OCI-LY1 (cell line): Measurements from ENCODE around the gene PSORS1C1.

Source experiments
- H2AFZ ChIP-seq: fragments of 200-600 bp; sonication (generic), shearing (Covaris generic); 2 replicates; pipeline ENCODE4 v1.6.0; 2014; ENCODE audit warnings: antibody characterized with exemption, mild to moderate bottlenecking, low read length
- H3F3A ChIP-seq: fragments of 200-600 bp; sonication (generic), shearing (Covaris generic); 2 replicates; pipeline ENCODE4 v1.6.0; 2014; ENCODE audit warnings: mild to moderate bottlenecking, antibody characterized with exemption, low read length, moderate library complexity; ENCODE audit not compliant: insufficient read depth
- H3K27ac ChIP-seq: fragments of 200-600 bp; sonication (generic); 2 replicates; pipeline ENCODE4 v1.5.1; 2014; ENCODE audit warnings: low read length, mixed run types, mild to moderate bottlenecking, low read depth; ENCODE audit not compliant: poor library complexity, severe bottlenecking
- H3K27me3 ChIP-seq: fragments of 200-600 bp; sonication (generic); 2 replicates; pipeline ENCODE4 v1.6.0; 2014; ENCODE audit warnings: antibody characterized with exemption, mild to moderate bottlenecking, low read length, moderate library complexity; ENCODE audit not compliant: insufficient read depth
- H3K36me3 ChIP-seq: fragments of 200-600 bp; sonication (generic); 2 replicates; pipeline ENCODE4 v1.6.1; 2014; ENCODE audit warnings: mild to moderate bottlenecking, antibody characterized with exemption, low read length, moderate library complexity, mixed read lengths; ENCODE audit not compliant: insufficient read depth
- H3K4me1 ChIP-seq: fragments of 200-600 bp; sonication (generic); 2 replicates; pipeline ENCODE4 v1.5.1; 2014; ENCODE audit warnings: mild to moderate bottlenecking, low read length, moderate library complexity; ENCODE audit not compliant: insufficient read depth, severe bottlenecking
- H3K4me2 ChIP-seq: fragments of 200-600 bp; sonication (generic), shearing (Covaris generic); 2 replicates; pipeline ENCODE4 v1.6.1; 2014; ENCODE audit warnings: low read length
- H3K4me3 ChIP-seq: fragments of 200-600 bp; sonication (generic); 2 replicates; pipeline ENCODE4 v1.5.1; 2014; ENCODE audit warnings: low read length, low read depth, mild to moderate bottlenecking, mixed read lengths; ENCODE audit not compliant: poor library complexity, severe bottlenecking
- H3K79me2 ChIP-seq: fragments of 200-600 bp; shearing (Covaris generic); 2 replicates; pipeline ENCODE4 v1.6.1; 2016; ENCODE audit warnings: mixed run types, low read length, mixed read lengths; ENCODE audit not compliant: insufficient read depth
- H3K9ac ChIP-seq: fragments of 200-600 bp; sonication (generic), shearing (Covaris generic); 2 replicates; pipeline ENCODE4 v1.6.1; 2014; ENCODE audit warnings: mild to moderate bottlenecking, low read length, mixed read lengths
- H3K9me2 ChIP-seq: fragments of 200-600 bp; sonication (generic), shearing (Covaris generic); 2 replicates; pipeline ENCODE4 v1.6.1; 2014; ENCODE audit warnings: low read depth, mild to moderate bottlenecking, low read length, mixed read lengths
- H3K9me3 ChIP-seq: fragments of 200-600 bp; shearing (Covaris generic); 2 replicates; pipeline ENCODE4 v1.6.1; 2014; ENCODE audit warnings: low read length, mixed read lengths
- H4K20me1 ChIP-seq: fragments of 200-600 bp; sonication (generic), shearing (Covaris generic); 2 replicates; pipeline ENCODE4 v1.6.0; 2016; ENCODE audit warnings: mild to moderate bottlenecking, low read length; ENCODE audit not compliant: insufficient read depth
- EZH2 ChIP-seq: fragments of 200-600 bp; sonication (generic), shearing (Covaris generic); IDR thresholded peaks from 2 replicates; pipeline ENCODE4 v1.8.0; 2017; ENCODE audit warnings: borderline replicate concordance, mixed run types, mild to moderate bottlenecking, antibody characterized with exemption, low read length, moderate library complexity, mixed read lengths
- TF ChIP-seq, protein P1 (sequence below): fragments of 200-600 bp; sonication (generic), shearing (Covaris generic); IDR thresholded peaks from 2 replicates; pipeline ENCODE4 v1.5.1; 2017; ENCODE audit warnings: mild to moderate bottlenecking, antibody characterized with exemption, low read length, moderate library complexity, mixed read lengths

Gene PSORS1C1

DNA sequence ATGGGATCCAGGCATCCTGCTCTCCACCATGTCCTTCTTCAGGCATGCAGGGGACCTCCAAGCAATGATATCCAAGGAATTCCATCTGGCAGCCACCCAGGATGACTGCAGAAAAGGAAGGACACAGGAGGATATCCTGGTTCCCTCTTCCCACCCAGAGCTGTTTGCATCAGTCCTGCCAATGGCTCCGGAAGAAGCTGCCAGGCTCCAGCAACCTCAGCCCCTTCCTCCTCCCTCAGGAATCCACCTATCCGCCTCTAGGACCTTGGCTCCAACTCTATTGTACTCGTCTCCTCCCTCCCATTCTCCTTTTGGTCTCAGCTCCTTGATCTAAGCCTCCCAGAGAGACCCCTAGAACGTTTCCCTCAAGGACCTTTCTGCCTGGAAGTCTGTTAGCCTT is 25.0 kb downstream of the PSORS1C1 start:
- Histone ChIP-seq H2AFZ (no peak overlapping the region), H3K4me2 (no peak overlapping the region), H3K27ac (no peak overlapping the region), H3K9me3 (no peaks in the 10 kb centered on the region), H3K79me2 (no peaks in the 10 kb centered on the region), H4K20me1 (no peaks in the 10 kb centered on the region), H3K9me2 (no peaks in the 10 kb centered on the region), H3K9ac (no peak overlapping the region), H3K4me1 (peaks cover 7% of the 10 kb centered on the region), H3K4me3 (no peak overlapping the region), H3F3A (no peaks in the 10 kb centered on the region), H3K36me3 (peaks cover 19% of the 10 kb centered on the region), H3K27me3 (0 out of 2 replicates have a peak, but pooled peaks cover 2% of the 10 kb centered on the region)
- TF ChIP-seq, protein P1, sequence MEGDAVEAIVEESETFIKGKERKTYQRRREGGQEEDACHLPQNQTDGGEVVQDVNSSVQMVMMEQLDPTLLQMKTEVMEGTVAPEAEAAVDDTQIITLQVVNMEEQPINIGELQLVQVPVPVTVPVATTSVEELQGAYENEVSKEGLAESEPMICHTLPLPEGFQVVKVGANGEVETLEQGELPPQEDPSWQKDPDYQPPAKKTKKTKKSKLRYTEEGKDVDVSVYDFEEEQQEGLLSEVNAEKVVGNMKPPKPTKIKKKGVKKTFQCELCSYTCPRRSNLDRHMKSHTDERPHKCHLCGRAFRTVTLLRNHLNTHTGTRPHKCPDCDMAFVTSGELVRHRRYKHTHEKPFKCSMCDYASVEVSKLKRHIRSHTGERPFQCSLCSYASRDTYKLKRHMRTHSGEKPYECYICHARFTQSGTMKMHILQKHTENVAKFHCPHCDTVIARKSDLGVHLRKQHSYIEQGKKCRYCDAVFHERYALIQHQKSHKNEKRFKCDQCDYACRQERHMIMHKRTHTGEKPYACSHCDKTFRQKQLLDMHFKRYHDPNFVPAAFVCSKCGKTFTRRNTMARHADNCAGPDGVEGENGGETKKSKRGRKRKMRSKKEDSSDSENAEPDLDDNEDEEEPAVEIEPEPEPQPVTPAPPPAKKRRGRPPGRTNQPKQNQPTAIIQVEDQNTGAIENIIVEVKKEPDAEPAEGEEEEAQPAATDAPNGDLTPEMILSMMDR: no peak
- TF ChIP-seq EZH2: no peak

DNA sequence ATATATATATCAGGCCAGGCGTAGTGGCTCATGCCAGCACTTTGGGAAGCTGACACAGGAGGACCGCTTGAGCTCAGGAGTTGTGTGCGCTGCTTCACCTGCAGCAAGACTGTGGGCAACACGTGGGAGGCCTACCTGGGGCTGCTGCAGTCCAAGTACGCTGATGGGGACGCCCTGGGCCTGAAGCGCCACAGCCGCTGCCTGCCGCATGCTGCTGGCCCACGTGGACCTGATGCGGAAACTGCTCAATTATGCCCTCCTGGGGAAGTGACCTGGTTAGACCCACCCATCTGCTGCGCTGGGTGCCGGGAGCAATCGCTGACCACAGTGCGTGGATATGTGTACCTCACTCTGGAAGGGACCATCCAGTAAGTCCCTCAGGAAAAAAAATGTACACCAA is 26.0 kb downstream of the PSORS1C1 start:
- H3K9me3 ChIP-seq: no peaks in the 10 kb centered on the region
- H3K4me2 ChIP-seq: no peak overlapping the region
- TF ChIP-seq, protein P1: no peak
- H3K4me3 ChIP-seq: no peak overlapping the region
- no peaks in the 10 kb centered on the region for H3K27me3 ChIP-seq
- H3F3A ChIP-seq: no peaks in the 10 kb centered on the region
- peaks cover 26% of the 10 kb centered on the region for H3K36me3 ChIP-seq
- H4K20me1 ChIP-seq: no peaks in the 10 kb centered on the region
- H3K4me1 ChIP-seq: peaks cover 7% of the 10 kb centered on the region
- no peaks in the 10 kb centered on the region for H3K9me2 ChIP-seq
- H2AFZ ChIP-seq: no peak overlapping the region
- H3K79me2 ChIP-seq: no peaks in the 10 kb centered on the region
- no peak overlapping the region for H3K27ac ChIP-seq
- H3K9ac ChIP-seq: no peak overlapping the region

DNA sequence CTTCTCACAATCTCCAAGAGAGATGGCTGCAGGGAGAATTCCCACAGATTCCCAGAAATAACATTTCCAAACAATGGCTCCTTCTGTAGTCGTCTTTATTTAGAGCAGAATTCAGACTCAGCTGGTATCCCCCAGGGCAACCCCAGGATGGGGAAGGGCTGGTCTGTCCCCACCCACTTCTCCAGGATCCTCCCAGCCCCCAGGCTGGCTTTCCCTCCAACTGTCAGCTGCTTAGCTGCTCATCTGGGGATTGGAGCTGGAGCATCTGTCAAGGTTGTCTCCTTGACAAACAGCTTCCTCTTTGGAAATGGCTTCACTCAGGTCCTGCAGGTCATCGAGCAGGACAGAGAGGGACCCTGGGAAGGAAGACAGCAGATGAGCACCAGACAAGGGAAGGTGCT is 27.8 kb downstream of the PSORS1C1 start:
- H3K27ac ChIP-seq: no peak overlapping the region
- no peak overlapping the region for H3K9ac ChIP-seq
- peaks cover 7% of the 10 kb centered on the region for H3K4me1 ChIP-seq
- H3K36me3 ChIP-seq: peaks cover 32% of the 10 kb centered on the region
- no peaks in the 10 kb centered on the region for H3K9me2 ChIP-seq
- no peaks in the 10 kb centered on the region for H3K27me3 ChIP-seq
- H3F3A ChIP-seq: no peaks in the 10 kb centered on the region
- no peak overlapping the region for H3K4me2 ChIP-seq
- H2AFZ ChIP-seq: no peak overlapping the region
- H3K4me3 ChIP-seq: no peak overlapping the region
- H3K79me2 ChIP-seq: no peaks in the 10 kb centered on the region
- no peaks in the 10 kb centered on the region for H3K9me3 ChIP-seq
- TF ChIP-seq, protein P1: no peak
- no peak for TF ChIP-seq EZH2
- no peaks in the 10 kb centered on the region for H4K20me1 ChIP-seq
